GM18520 (cell line): Measurements from ENCODE around the gene ZNF835.
"Not testable (repeated sequence)": the region's sequence is repeated elsewhere in the genome, so short reads cannot be mapped to it uniquely, and the experiment has no call there.

Experiments used
- ATAC-seq: cut with Tn5 transposase; IDR thresholded peaks from one replicate; pipeline ENCODE4 v1.9.1; 2021; ENCODE audit not compliant: unreplicated experiment

ZNF835 gene

DNA sequence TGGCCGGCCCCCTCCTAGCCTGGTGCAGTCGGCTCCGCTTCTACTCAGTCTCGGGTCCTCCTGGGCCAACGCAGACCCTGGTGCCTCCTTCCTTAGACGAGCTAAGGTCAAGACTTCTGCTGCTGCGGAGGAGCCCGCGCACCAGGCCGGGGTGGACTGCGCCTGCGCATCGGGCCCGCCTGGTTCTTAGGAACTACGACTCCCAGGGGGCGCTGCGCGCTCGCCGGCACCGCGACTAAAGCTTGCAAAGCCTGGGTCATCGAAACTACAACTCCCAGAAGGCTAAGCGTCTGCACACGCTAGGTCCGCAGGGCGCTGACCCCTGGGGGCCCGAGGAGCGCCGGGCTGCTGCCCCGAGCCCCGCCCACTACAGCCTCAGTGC, at the start of gene ZNF835:
TSS of gene ZNF835 (minus strand) at position 145 of the 382 bp plus-strand sequence. CDS start 6,559 bp downstream, outside the sequence.
- ATAC-seq = no peak

DNA sequence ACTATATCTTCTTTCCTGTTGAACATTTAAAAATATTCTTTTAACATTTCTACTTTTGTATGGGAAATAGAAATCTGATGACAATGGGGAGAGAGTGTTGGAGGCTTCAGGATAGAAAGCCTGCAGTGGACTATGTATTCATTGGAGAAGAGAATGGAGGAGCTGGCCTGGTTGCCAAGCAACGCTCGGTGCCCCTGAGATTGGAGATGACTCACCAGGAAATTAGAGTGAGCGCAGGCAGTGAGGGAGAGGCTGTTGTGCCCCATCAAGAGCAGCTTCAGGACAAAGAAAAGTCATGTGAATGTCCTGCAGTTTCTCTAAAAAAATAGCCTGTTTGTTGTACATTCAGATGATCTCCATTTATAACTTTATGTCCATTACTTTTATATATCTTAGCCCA, 48.7 kb upstream of the ZNF835 start:
- ATAC-seq = no peak

DNA sequence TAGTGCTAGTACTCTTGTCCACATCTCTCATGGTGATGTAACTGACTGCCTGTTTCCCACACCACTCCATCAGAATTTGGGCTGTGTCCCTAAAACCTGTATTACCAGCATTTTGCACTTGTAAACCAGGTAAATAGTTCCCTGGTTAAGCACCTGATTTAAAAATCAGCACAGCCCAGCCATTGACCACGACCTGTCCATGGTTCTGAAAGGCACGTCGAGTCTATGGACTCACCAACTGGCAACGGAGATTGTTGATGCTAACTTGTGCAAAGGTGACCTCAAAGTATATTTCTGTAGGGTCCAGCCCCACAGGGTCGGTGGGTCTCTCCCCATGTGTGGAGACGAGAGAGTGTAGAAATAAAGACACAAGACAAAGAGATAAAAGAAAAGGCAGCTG, 46.7 kb upstream of the ZNF835 start:
- ATAC-seq = no peak

DNA sequence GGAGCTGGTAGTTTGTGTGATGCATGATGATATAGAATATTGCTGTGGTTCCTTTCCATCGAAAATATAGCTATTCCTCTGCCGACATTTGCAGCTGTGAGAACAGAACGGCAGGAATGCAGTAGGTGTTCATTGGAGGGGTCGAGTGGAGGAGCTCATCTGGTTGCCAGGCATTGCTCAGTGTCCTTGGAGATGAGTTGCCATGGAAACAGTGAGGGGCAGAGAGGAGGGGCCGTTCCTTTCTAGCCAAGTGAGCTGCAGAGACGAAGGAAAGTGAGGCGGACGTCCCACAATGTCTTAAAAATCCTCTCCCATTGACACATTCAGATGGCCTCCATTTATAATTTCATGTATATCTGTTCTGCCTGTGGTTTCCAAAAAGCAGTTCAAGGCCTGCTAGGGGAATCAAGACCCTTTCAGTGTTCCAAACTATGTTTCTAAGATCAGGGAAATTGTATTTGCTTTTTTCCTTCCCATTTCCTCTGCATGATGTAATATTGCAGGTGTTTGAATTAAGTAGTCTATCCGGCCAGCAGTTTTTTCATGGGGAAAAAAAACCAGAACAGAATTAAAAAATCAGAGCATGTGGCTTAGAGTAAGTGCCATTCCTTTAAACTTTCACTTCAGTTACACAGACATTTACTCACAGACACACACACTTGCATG, 41.2 kb upstream of the ZNF835 start:
- ATAC-seq = no peak

DNA sequence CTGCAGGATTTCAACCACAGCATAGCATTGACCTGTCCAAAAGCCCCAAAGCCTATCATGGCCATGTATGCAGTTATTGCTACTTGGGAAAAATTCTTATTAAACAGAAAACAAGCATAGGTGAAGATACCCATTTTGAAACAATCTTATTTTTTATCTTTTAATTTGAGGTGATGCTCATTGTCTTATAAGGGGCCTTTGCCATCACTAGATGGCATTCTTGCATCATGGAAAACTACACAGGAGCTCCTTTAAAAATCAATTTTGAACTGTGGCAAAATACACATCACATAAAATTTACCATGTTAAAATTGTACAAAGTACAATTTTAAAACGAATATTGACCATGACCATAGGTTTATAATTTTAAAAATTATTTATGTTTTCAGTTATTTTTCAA, 38.9 kb upstream of the ZNF835 start:
- no peak for ATAC-seq

DNA sequence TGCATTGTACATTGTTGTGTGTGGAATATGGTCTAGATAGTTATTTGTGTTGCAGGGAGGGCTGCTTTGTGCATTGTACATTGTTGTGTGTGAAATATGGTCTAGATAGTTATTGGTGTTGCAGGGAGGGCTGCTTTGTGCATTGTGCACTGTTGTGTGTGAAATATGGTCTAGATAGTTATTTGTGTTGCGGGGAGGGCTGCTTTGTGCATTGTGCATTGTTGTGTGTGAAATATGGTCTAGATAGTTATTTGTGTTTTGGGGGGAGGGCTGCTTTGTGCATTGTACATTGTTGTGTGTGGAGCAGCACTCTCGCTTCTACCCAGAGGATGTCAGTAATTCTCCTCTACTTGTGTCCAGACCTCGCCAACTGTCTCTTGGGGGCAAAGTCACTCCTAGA, 36.3 kb upstream of the ZNF835 start:
- ATAC-seq = no peak

DNA sequence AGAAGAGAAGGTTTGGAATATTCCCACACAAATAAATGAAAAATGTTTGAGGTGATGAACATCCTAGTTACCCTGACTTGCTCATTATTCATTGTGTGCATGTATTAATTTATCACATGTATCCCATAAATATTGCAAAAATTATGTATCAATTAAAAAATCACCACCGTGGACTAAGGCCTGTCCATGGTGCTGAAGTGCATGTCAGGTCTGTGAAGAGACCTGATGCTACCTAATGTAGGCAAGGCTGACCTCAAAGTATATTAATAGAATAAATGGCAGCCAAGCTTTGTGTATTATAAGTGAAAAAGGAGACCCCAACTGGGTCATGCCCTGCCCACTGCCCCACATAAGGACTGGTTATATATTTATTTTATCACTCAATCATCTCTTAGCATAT, 34.4 kb upstream of the ZNF835 start:
- ATAC-seq = no peak

DNA sequence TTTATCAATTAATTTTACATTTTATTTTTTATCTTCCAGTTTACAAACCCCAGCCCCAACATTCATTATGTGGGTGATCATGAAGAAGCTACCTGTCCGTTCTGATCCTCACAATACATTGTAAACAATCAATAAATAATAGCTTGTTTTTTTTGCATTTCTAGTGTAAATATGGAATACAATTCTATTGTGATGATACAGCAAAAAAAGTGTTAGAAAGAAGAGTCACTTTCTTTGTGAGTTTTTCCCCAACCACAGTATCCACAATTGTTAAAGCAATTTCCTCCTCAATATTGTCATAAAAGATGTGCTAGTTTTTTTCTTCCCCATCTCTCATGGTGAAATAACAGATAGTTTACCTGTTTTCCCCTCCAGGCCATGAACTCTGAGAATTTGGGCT, 30.3 kb upstream of the ZNF835 start:
- ATAC-seq = no peak

DNA sequence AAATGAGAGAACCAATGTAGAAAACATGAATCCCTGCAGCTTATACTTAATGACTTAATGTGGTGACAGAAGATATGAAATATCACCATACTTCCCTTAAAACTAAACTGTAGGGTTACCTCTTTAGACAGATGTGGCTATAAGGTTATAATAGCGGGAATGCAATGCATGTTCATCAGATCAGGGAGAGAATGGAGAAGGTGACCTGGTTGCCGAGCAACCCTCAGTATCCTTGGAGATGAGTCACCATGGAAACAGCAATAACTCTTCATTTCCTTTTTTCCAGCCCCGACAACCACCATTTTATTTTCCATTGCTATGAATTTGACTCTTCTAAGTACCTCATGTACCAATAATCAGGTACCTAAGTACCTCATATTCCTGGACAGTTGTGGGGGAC, 28.0 kb upstream of the ZNF835 start:
- no peak for ATAC-seq

DNA sequence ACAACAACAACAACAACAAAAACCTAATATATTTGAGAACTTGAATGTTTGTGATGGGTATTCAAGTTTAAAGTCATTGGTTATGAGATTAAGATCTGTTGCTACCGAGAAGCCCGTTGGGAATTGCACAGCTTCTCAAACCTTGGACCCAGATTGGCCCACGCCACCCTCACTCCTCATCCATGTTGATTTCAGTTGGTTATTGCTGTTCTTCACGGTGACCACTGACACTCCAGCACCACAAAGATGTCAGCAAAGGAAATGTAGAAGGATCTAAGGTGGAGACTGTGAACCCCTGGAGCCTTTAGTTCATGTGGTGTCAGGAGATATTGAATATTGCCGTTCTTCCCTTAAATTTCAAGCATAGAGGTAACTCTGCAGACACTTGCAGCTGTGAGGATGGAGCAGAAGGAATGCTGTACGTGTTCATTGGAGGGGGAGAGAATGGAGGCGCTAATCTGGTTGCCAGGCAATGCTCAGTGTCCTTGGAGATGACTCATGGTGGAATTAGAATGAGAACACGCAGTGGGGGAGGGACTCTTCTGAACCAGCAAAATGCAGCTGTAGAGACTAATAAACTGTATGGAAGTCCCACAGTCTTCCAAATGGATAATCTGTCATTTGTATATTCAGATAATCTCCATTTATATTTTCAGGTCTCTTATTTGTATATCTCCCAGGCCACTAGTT, 20.8 kb upstream of the ZNF835 start:
- no peak for ATAC-seq

DNA sequence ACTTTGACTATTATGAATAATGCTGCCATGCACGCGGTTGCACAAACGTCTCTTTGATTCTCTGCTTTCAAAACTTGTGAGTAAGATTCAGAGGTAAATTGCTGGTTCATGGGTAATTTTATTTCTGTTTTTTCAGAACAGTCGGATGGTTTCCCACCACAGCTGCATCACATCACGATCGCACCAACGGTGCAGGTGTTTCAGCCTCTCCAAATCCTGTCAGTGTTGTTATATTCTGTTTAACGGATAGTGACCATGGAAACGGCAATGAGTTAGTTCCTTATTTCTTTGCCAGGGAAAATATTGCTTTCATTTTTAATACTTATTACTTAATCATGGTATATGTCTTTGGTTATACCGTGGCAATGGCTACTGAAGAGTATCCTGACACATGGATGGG, 19.1 kb upstream of the ZNF835 start:
- no peak for ATAC-seq

DNA sequence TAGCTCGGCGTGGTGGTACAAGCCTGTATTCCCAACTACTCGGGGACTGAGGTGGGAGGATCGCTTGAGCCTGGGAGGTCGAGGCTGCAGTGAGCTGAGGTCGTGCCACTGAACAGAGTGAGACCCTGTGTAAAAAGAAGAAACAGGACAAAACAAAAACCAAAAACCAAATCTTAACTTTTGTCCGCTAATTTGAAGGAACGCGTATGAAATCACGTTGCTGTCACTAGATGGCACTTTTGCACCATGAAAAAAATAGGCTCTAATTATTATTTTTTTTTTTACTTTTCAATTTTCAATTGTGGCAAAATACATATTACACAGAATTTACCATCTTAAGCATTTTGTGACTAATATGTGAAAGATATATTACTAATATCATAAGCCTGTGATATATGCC, 17.6 kb upstream of the ZNF835 start:
- ATAC-seq = no peak

DNA sequence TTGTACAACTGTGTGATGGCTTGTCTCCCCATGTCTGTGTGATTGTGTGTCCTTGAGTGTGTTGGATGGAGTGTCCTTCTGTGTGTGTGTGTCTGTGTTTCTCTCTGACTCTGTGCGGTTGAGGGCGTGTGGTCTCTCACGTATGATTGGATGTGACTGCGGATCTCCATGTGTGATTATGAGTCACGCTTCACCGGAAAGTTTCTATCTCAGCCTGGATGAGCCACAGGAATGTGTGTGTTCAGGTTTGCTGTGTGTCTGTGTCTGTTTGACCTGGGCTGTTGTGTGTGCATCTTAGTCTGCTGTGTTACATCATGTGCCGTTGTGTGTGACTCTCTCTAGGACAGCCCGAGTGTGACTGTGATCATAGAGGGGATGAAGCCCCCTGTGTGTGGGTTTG, 15.5 kb upstream of the ZNF835 start:
- no peak for ATAC-seq

DNA sequence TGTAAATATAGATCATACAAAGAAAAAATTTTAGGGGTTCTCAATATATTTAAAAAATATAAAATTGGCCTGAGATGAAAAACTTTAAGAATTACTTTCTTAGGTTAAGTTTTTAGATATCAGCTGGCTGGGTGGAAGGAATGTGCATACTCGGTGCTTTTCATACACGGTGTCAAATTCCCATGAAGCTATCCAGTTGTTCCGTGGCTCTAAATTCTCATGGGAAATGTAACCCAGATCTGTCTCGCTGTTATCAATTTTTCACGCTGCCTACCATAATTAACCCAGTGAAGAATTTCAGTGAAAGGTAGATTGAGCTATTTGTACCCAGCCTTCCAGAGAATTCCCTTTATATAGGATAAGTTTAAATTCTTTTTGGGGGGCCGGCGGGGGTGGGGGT, 11.6 kb upstream of the ZNF835 start:
- ATAC-seq = no peak

DNA sequence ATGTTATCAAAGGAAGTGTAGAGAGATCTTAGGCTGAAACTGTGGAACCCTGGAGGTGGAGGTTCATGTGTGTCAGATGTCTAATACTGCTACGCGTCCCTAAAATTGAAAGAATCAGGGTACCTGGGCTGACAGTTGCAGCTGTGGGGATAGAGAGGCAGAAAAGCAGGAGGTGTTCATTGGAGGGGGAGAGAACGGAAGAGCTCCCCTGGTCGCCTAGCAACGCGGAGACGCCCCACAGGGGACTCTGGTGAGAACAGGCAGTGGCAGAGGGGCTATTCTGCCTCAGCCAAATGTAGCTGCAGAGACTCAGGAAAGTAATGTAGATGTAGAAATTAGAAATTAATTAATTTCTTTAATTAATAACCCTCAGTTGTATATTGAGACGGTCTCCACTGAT, 10.1 kb upstream of the ZNF835 start:
- no peak for ATAC-seq

DNA sequence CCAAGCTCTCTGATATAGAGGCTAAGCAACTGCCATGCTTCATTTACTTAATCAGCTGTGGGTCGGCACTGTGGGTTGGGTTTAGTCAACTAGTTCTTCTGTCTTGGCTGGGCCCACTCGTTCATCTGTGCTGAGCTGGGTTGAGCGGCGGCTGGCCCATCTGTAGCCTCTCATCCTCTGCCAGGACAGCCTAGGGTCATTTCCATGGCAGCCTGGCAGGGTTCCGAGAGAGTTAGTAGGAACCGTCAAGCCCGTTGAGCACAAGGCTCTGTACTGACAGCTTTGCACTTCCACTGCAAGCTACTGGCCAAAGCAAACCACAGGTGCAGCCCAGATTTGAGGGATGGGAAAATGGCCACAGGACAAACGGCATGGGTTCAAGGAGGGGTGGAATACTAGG, 6.6 kb upstream of the ZNF835 start:
- no peak for ATAC-seq

DNA sequence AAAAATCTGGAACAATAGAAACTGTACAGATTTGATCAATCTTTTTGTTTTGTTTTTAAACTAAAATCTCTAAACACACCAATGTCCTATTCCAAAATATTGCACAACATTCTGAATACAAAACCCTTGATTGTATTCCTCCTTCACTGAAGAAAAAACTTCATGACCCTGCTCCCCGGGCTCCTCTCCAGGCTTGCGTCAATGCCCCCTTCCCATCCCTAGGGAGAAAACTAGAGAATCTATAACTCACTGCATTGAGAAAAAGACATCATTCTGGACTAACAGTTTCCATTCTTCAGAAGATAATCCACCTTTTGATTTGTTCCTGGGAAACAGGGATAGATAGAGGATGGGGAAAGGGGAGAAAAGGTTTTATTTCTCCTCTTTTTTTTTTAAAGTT, 1.1 kb upstream of the ZNF835 start:
- ATAC-seq = not testable (repeated sequence)

DNA sequence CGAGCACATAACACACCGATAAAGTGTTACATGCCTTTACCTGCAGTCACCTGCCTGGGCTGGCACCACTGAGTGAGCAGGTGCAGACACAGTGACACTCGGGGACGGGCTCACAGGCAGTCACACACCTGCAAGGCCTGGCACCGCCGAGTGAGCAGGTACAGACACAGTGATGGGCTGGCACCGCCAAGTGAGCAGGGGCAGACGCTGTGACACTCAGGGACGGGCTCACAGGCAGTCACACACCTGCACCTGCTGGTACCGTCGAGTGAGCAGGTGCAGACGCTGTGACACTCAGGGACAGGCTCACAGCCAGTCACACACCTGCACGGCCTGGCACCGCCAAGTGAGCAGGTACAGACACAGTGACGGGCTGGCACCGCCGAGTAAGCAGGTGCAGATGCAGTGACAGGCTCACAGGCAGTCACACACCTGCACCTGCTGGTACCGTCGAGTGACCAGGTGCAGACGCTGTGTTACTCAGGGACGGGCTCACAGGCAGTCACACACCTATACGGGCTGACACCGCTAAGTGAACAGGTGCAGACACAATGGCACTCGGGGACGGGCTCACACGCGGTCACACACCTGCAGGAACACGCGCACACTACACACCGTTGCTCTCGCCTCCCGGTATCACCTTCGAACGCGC, 470 bp downstream of the ZNF835 start:
- no peak for ATAC-seq

DNA sequence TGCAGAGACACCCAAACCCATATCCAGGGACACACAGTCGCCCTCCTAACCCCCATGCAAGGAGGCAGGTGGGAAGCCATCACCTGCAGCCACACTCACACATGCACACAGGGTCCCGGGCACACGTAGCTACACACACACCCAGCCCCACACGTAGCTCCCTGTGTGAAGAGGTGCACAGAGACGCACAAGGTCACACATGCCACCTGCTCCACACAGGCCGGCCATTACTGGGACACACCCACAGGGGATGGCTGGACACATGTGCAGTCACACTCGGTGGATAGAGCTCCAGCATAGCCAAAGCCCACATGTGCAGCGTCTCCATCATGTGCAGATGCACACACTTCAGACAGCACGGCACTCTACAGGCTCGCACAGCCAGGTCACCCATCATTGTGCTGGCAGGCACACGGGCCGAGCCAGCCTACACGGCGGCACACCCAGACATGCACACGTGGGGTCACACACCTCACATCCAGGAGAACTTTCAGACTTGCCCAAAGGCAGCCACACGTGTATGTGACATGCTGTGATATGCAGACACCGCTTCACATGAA, 1.1 kb downstream of the ZNF835 start:
- ATAC-seq = no peak

DNA sequence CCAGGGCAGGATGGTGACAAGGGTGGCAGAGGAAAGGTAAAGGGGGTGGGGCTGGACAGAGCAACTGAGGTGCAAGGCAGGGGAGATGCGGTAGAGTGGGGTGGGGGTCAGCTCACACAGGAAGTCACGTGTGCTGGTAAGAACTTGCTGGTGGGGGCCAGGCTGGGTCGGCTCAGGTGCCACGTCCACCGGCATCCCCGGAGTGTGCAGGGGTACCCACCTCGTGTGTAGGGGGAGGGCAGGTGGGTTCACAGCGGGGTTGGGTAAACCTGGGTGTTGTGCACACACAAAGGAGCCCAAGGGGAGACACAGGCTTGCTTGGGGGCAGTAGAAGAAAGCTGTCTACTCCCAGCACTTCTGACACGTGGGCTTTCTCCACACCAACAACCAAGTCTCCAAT, 2.9 kb downstream of the ZNF835 start:
- ATAC-seq = no peak

DNA sequence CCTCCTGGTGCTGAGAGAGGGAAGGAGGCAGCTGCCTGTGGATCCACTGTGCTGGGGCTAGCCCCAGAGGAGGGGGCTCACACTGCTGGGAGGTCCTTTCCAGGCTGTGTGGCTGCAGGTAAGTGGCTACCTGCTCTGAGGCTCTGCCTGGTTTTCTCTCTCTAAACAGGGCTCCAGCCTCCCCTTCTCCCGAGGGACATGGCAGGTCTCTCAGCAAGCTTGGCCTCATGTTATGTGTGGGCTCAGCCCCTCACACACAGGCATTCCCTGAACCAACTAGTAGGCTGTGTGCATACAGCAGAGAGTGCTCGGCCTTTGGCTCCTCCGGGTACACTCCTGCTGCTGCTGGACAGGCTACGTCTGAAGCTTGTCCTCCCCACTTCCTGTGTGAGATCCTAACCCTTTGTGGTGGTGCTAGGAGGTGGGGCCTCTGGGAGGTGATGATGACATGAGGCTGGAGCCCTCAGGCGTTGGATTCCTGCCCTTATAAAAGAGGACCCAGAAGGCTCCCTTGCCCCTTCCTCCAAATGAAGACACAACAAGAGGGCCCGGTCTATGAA, 4.2 kb downstream of the ZNF835 start:
- no peak for ATAC-seq

DNA sequence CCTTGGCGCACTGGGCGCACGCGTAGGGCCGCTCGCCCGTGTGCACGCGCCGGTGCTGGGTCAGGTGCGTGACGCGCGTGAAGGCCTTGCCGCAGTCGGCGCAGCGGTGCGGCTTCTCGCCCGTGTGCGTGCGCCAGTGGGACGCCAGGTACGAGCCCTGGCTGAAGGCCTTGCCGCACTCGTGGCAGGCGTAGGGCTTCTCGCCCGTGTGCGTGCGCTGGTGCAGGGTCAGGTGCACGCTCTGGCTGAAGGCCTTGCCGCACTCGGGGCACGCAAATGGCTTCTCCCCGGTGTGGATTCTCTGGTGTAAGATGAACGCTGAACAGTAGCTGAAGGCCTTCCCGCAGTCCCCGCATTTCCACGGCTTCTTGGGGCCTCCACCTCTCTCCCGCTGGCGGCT, 7.0 kb downstream of the ZNF835 start:
- ATAC-seq = no peak
